Brain microvascular endothelial cell (primary cell): ENCODE results near the gene KANSL2.
A peak's percentile ranks its signal among the peaks of the same experiment; 100 is the strongest.
"Not testable (repeated sequence)": the region's sequence is repeated elsewhere in the genome, so short reads cannot be mapped to it uniquely, and the experiment has no call there.

Experiments
- DNase-seq: peaks from one replicate; pipeline ENCODE4 v3.0.0-alpha.2; 2020
- H3K27ac ChIP-seq: fragments of 250-450 bp; sonication (Bioruptor Pico); 2 replicates; pipeline ENCODE4 v1.5.1; 2020; ENCODE audit warnings: mild to moderate bottlenecking, moderate library complexity
- H3K27me3 ChIP-seq: fragments of 250-450 bp; sonication (Bioruptor Pico); replicated peaks from 2 replicates; pipeline ENCODE4 v1.5.1; 2020; ENCODE audit warnings: mild to moderate bottlenecking
- H3K36me3 ChIP-seq: fragments of 250-450 bp; sonication (Bioruptor Pico); replicated peaks from 2 replicates; pipeline ENCODE4 v1.5.1; 2020; ENCODE audit warnings: mild to moderate bottlenecking
- H3K4me3 ChIP-seq: 2 replicates; pipeline ENCODE4 v1.5.1; 2011; ENCODE audit warnings: low read depth, mild to moderate bottlenecking, control low read depth, low read length, moderate library complexity
- CTCF ChIP-seq: IDR thresholded peaks from 2 replicates; pipeline ENCODE4 v1.5.1; 2011; ENCODE audit warnings: low read depth, mild to moderate bottlenecking, moderate library complexity, low read length, control low read depth, inconsistent platforms; ENCODE audit errors: missing control alignments
- in situ Hi-C: cut with HindIII; loops from 2 replicates; pipeline ENCODE4 v1.10.0; 2017; ENCODE audit warnings: low sequenced_read_pairs, low pct_ligation_motif_present

The KANSL2 gene

GRCh38 chr12:48686615-48687334, 4.7 kb upstream of the KANSL2 start:
- no peak for DNase-seq
- in situ Hi-C loops, result no loop called here
- Histone ChIP-seq H3K4me3 (no peak overlapping the region), H3K27ac (no peak overlapping the region), H3K36me3 (peaks cover 4% of the 10 kb centered on the region), H3K27me3 (no peaks in the 10 kb centered on the region)
- TF ChIP-seq CTCF, result no peak

- TF ChIP-seq CTCF, result no peak
- in situ Hi-C loops, result no loop called here
Observed at GRCh38 chr12:48686037-48686595, 4.1 kb upstream of the KANSL2 start.

GRCh38 chr12:48683534-48683933, 1.5 kb upstream of the KANSL2 start:
- Histone ChIP-seq H3K27ac (no peak overlapping the region), H3K4me3 (no peak overlapping the region), H3K27me3 (no peaks in the 10 kb centered on the region), H3K36me3 (peaks cover 22% of the 10 kb centered on the region)
- no peak for DNase-seq
- in situ Hi-C loops, result no loop called here
- no peak for TF ChIP-seq CTCF

More at GRCh38 chr12:48686037-48686595, 4.1 kb upstream of the KANSL2 start:
- Histone ChIP-seq H3K27ac (no peak overlapping the region), H3K4me3 (no peak overlapping the region), H3K36me3 (peaks cover 8% of the 10 kb centered on the region), H3K27me3 (no peaks in the 10 kb centered on the region)
- no peak for DNase-seq

GRCh38 chr12:48682927-48683326, 889 bp upstream of the KANSL2 start:
- H3K27ac ChIP-seq, result no peak overlapping the region
- H3K36me3 ChIP-seq, result peaks cover 26% of the 10 kb centered on the region
- H3K27me3 ChIP-seq, result no peaks in the 10 kb centered on the region
- in situ Hi-C loops, result no loop called here
- TF ChIP-seq CTCF, result no peak
- peak overlapping the region; percentile 69 for H3K4me3 ChIP-seq
- DNase-seq, result no peak

GRCh38 chr12:48682533-48682905, 481 bp upstream of the KANSL2 start:
- in situ Hi-C loops, H3K27me3 ChIP-seq, DNase-seq, H3K27ac ChIP-seq: not testable (repeated sequence)
- Histone ChIP-seq H3K36me3 (peaks cover 26% of the 10 kb centered on the region), H3K4me3 (peak overlapping the region; percentile 69)

GRCh38 chr12:48681399-48681709, 684 bp downstream of the KANSL2 start:
- no peak for TF ChIP-seq CTCF
- DNase-seq, result peak; percentile 2
- Histone ChIP-seq H3K27me3 (no peaks in the 10 kb centered on the region), H3K36me3 (peaks cover 33% of the 10 kb centered on the region), H3K4me3 (peak overlapping the region; percentile 98), H3K27ac (peak overlapping the region; percentile 94)
- in situ Hi-C loops, result no loop called here
